A673 (cell line): ENCODE measurements around the gene DNMT3A. TPM values are rescaled to one million over a fixed set of nuclear protein-coding genes. Genes with fewer than 3 reads are reported as not detected.

ENCODE experiments used
- BruUV-seq: library from RNA; stranded (reverse); fragments of 400-500 nt; replicated peaks from 2 replicates; lab custom pipeline; 2021; lab: Mats Ljungman, UMichigan
- CTCF ChIA-PET: fragments of 300-600 bp; sonication (Branson Sonifier 250); formaldehyde crosslinking; loops from one replicate; lab custom pipeline; 2022; ENCODE audit warnings: antibody characterized with exemption; lab: Charles Lee
- POLR2A ChIA-PET: fragments of 300-600 bp; sonication (Branson Sonifier 250); formaldehyde crosslinking; loops from one replicate; lab custom pipeline; 2022; ENCODE audit warnings: antibody characterized with exemption; ENCODE audit not compliant: low non-redundant PET; lab: Charles Lee
- DNase-seq: peaks from one replicate; pipeline ENCODE4 v3.0.0-alpha.2; 2015; ENCODE audit warnings: low spot score
- H3K27ac ChIP-seq: fragments of 200-600 bp; sonication (generic); 2 replicates; pipeline ENCODE4 v1.5.1; 2016; ENCODE audit warnings: mixed run types, low read depth, mild to moderate bottlenecking, mixed read lengths, antibody characterized with exemption, low read length; ENCODE audit not compliant: poor library complexity, severe bottlenecking
- H3K27me3 ChIP-seq: fragments of 200-600 bp; sonication (generic); replicated peaks from 2 replicates; pipeline ENCODE4 v1.6.1; 2017; ENCODE audit warnings: mixed run types, low read depth, mild to moderate bottlenecking, mixed read lengths, antibody characterized with exemption, low read length; ENCODE audit not compliant: insufficient read depth, poor library complexity
- H3K36me3 ChIP-seq: fragments of 200-600 bp; sonication (generic); 2 replicates; pipeline ENCODE4 v1.6.1; 2016; ENCODE audit warnings: mixed run types, mild to moderate bottlenecking, mixed read lengths, antibody characterized with exemption, low read length; ENCODE audit not compliant: insufficient read depth, poor library complexity, severe bottlenecking
- H3K4me1 ChIP-seq: fragments of 200-600 bp; sonication (generic); 2 replicates; pipeline ENCODE4 v1.6.1; 2017; ENCODE audit warnings: mixed run types, mild to moderate bottlenecking, mixed read lengths, antibody characterized with exemption, low read length; ENCODE audit not compliant: insufficient read depth, poor library complexity, severe bottlenecking
- H3K4me3 ChIP-seq: fragments of 200-600 bp; sonication (generic); 2 replicates; pipeline ENCODE4 v1.5.1; 2016; ENCODE audit warnings: low read depth, mixed run types, mild to moderate bottlenecking, mixed read lengths, low read length; ENCODE audit not compliant: poor library complexity, severe bottlenecking
- H3K9me3 ChIP-seq: fragments of 200-600 bp; sonication (generic); 2 replicates; pipeline ENCODE4 v1.6.1; 2016; ENCODE audit warnings: mixed run types, low read depth, mild to moderate bottlenecking, mixed read lengths, antibody characterized with exemption, low read length; ENCODE audit not compliant: poor library complexity, severe bottlenecking
- EZH2 ChIP-seq: fragments of 200-600 bp; sonication (generic); IDR thresholded peaks from 2 replicates; pipeline ENCODE4 v1.6.1; 2017; ENCODE audit warnings: borderline replicate concordance, low read depth, mild to moderate bottlenecking, mixed read lengths, antibody characterized with exemption, low read length; ENCODE audit not compliant: poor library complexity, severe bottlenecking
- intact Hi-C: fragments of 100-400 bp; cut with micrococcal nuclease; formaldehyde crosslinking; loops from one replicate; pipeline ENCODE4 v1.10.0; 2022; ENCODE audit not compliant: unreplicated experiment
- total RNA-seq: library from RNA; stranded (reverse); gene quantifications from 2 replicates; pipeline ENCODE4 v1.2.3, GENCODE V29; 2021
- TF ChIP-seq, protein P1 (sequence below): fragments of 300-800, 200-600 bp; sonication (generic); conservative IDR thresholded peaks from 2 replicates; pipeline ENCODE4 v1.5.1; 2017; ENCODE audit warnings: low read depth, mild to moderate bottlenecking, antibody characterized with exemption, low read length, moderate library complexity, mixed read lengths

DNMT3A gene
- total RNA-seq, 1 experiment from 2014 or later = 109 TPM

GRCh38 chr2:25343187-25343825 lies 1.6 kb upstream of the DNMT3A start:
- no peaks in the 10 kb centered on the region for H3K9me3 ChIP-seq
- no peak for TF ChIP-seq EZH2
- TF ChIP-seq, protein P1, sequence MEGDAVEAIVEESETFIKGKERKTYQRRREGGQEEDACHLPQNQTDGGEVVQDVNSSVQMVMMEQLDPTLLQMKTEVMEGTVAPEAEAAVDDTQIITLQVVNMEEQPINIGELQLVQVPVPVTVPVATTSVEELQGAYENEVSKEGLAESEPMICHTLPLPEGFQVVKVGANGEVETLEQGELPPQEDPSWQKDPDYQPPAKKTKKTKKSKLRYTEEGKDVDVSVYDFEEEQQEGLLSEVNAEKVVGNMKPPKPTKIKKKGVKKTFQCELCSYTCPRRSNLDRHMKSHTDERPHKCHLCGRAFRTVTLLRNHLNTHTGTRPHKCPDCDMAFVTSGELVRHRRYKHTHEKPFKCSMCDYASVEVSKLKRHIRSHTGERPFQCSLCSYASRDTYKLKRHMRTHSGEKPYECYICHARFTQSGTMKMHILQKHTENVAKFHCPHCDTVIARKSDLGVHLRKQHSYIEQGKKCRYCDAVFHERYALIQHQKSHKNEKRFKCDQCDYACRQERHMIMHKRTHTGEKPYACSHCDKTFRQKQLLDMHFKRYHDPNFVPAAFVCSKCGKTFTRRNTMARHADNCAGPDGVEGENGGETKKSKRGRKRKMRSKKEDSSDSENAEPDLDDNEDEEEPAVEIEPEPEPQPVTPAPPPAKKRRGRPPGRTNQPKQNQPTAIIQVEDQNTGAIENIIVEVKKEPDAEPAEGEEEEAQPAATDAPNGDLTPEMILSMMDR = no peak
- no TSS peak for BruUV-seq
- peaks cover 8% of the 10 kb centered on the region for H3K4me1 ChIP-seq
- ChIA-PET POLR2A (no interaction called here), CTCF (interaction anchor here (0.6 kb wide), 1 partner anchor 19 kb away, joined by 5 read pairs; no protein-coding TSS in a partner anchor)
- DNase-seq = no peak
- intact Hi-C loops = no loop called here
- no peak overlapping the region for H3K4me3 ChIP-seq
- H3K27me3 ChIP-seq = no peaks in the 10 kb centered on the region
- no peaks in the 10 kb centered on the region for H3K36me3 ChIP-seq
- H3K27ac ChIP-seq = no peak overlapping the region

GRCh38 chr2:25342372-25343186 lies 854 bp upstream of the DNMT3A start:
- POLR2A ChIA-PET = no interaction called here
- intact Hi-C loops = no loop called here
- CTCF ChIA-PET = no interaction called here
- Histone ChIP-seq H3K4me3 (peak overlapping the region; percentile 82), H3K36me3 (no peaks in the 10 kb centered on the region), H3K27me3 (no peaks in the 10 kb centered on the region), H3K9me3 (no peaks in the 10 kb centered on the region), H3K4me1 (peaks cover 13% of the 10 kb centered on the region), H3K27ac (peak overlapping the region; percentile 88)
- no peak for TF ChIP-seq EZH2
- TF ChIP-seq, protein P1 = peak; percentile 85
- peak; percentile 82 for DNase-seq
- no TSS peak for BruUV-seq

GRCh38 chr2:25341011-25341727 lies 556 bp downstream of the DNMT3A start:
- peak overlapping the region; percentile 82 for H3K4me3 ChIP-seq
- H3K36me3 ChIP-seq = no peaks in the 10 kb centered on the region
- DNase-seq = peak; percentile 51
- POLR2A ChIA-PET = no interaction called here
- intact Hi-C loops = no loop called here
- H3K27ac ChIP-seq = peak overlapping the region; percentile 82
- H3K9me3 ChIP-seq = no peaks in the 10 kb centered on the region
- TF ChIP-seq, protein P1 = no peak
- TF ChIP-seq EZH2 = no peak
- H3K4me1 ChIP-seq = peaks cover 15% of the 10 kb centered on the region
- no peaks in the 10 kb centered on the region for H3K27me3 ChIP-seq
- CTCF ChIA-PET = no interaction called here
- BruUV-seq = no TSS peak
